Panc1 (cell line): ENCODE measurements around the gene PCDHA10. TPM values are rescaled to one million over a fixed set of nuclear protein-coding genes. Genes with fewer than 3 reads are reported as not detected.
"Not testable (repeated sequence)": the region's sequence is repeated elsewhere in the genome, so short reads cannot be mapped to it uniquely, and the experiment has no call there.

ENCODE experiments used
- ATAC-seq: fragments of 200-7000 bp; cut with Tn5 transposase; 2 replicates; pipeline ENCODE4 v1.9.1; 2020; ENCODE audit warnings: mild to moderate bottlenecking, moderate library complexity
- Bru-seq: library from RNA; stranded (reverse); fragments of 400-500 nt; gene quantifications from one replicate; lab custom pipeline; 2021; lab: Mats Ljungman, UMichigan
- BruChase-seq, 2 experiments: library from RNA; stranded (reverse); fragments of 400-500 nt; gene quantifications; one replicate each; lab custom pipeline; 2021; lab: Mats Ljungman, UMichigan
- BruUV-seq: library from RNA; stranded (reverse); fragments of 400-500 nt; replicated peaks from 2 replicates; lab custom pipeline; 2021; lab: Mats Ljungman, UMichigan
- CTCF ChIA-PET: fragments of 300-600 bp; sonication (Branson Sonifier 250); formaldehyde crosslinking; loops from one replicate; lab custom pipeline; 2022; ENCODE audit warnings: antibody characterized with exemption; lab: Charles Lee
- POLR2A ChIA-PET: fragments of 300-600 bp; sonication (Branson Sonifier 250); formaldehyde crosslinking; loops from one replicate; lab custom pipeline; 2022; ENCODE audit warnings: antibody characterized with exemption; lab: Charles Lee
- DNase-seq: peaks from one replicate; pipeline ENCODE4 v3.0.0-alpha.2; 2010; ENCODE audit warnings: low read depth, low spot score
- H3K27ac ChIP-seq: 2 replicates; pipeline ENCODE4 v1.5.1; 2011; ENCODE audit warnings: mild to moderate bottlenecking, low read length, inconsistent platforms
- H3K27me3 ChIP-seq: fragments of 200-500 bp; sonication (Bioruptor generic); 2 replicates; pipeline ENCODE4 v1.6.0; 2014; ENCODE audit warnings: low read length, inconsistent platforms; ENCODE audit not compliant: control insufficient read depth, insufficient read depth
- H3K36me3 ChIP-seq: fragments of 200-500 bp; sonication (Bioruptor generic); 2 replicates; pipeline ENCODE4 v1.5.1; 2014; ENCODE audit warnings: inconsistent platforms, mild to moderate bottlenecking, low read length, moderate library complexity; ENCODE audit not compliant: control insufficient read depth, insufficient read depth
- H3K4me1 ChIP-seq: 2 replicates; pipeline ENCODE4 v1.5.1; 2011; ENCODE audit warnings: inconsistent platforms, mild to moderate bottlenecking, low read length, moderate library complexity; ENCODE audit not compliant: control insufficient read depth, insufficient read depth
- H3K4me3 ChIP-seq, 2 experiments: 2 replicates each; pipeline ENCODE4 v1.5.1; 2011 to 2012; ENCODE audit warnings: low read depth in 2 of 2, low read length in 2 of 2, mild to moderate bottlenecking in 2 of 2, inconsistent platforms in 1 of 2, moderate library complexity in 1 of 2
- H3K9me3 ChIP-seq: fragments of 200-500 bp; sonication (Bioruptor generic); 2 replicates; pipeline ENCODE4 v1.5.1; 2014; ENCODE audit warnings: low read depth, mild to moderate bottlenecking, inconsistent platforms, low read length, moderate library complexity; ENCODE audit not compliant: control insufficient read depth, insufficient read depth
- CTCF ChIP-seq: fragments of 450-650 bp; IDR thresholded peaks from 2 replicates; pipeline ENCODE4 v1.5.1; 2017; ENCODE audit warnings: mild to moderate bottlenecking
- SIN3A ChIP-seq: IDR thresholded peaks from 2 replicates; pipeline ENCODE4 v1.6.1; 2012; ENCODE audit warnings: low read depth, mild to moderate bottlenecking, low read length, moderate library complexity, borderline replicate concordance; ENCODE audit not compliant: insufficient read depth
- TCF7L2 ChIP-seq: IDR thresholded peaks from 2 replicates; pipeline ENCODE4 v1.6.1; 2011; ENCODE audit warnings: mild to moderate bottlenecking, low read depth, low read length, inconsistent platforms
- in situ Hi-C: cut with HindIII; loops from 2 replicates; pipeline ENCODE4 v1.10.0; 2016; ENCODE audit warnings: low sequenced_read_pairs, low pct_unique_long_range_greater_than_20kb
- intact Hi-C: fragments of 100-400 bp; cut with micrococcal nuclease; formaldehyde crosslinking; loops from one replicate; pipeline ENCODE4 v1.10.0; 2022; ENCODE audit not compliant: unreplicated experiment
- long read RNA-seq: library from polyadenylated mRNA; unstranded; transcript quantifications from one replicate; pipeline ENCODE4 v2.0.0, GENCODE V29; 2021; ENCODE audit not compliant: unreplicated experiment
- polyA plus RNA-seq: library from polyadenylated mRNA; unstranded; fragments of >200 nt; gene quantifications from one replicate; pipeline ENCODE4 v1.2.1, GENCODE V29; 2012; ENCODE audit warnings: missing spikeins; ENCODE audit not compliant: insufficient read length
- total RNA-seq: library from RNA; stranded (reverse); gene quantifications from one replicate; pipeline ENCODE4 v1.2.1, GENCODE V29; 2021; ENCODE audit not compliant: unreplicated experiment

PCDHA10 gene
- total RNA-seq (0.33 TPM), Bru-seq, nascent RNA (percentile 36 among the genes with signal in this experiment), BruChase-seq, experiment 1, labeled RNA remaining after a 2-hour chase (percentile 39 among the genes with signal in this experiment), BruChase-seq, experiment 2, labeled RNA remaining after a 6-hour chase (percentile 36 among the genes with signal in this experiment)
- polyA plus RNA-seq = 0.81 TPM
- long read RNA-seq, partial matches to known transcripts = 0 of 1 reads
- long read RNA-seq, other reads (novel, unspliced or antisense) = 1 of 1 reads

- ChIA-PET POLR2A (no interaction called here), CTCF (interaction anchor here (1.7 kb wide), 1 partner anchor 184 kb away, joined by 4 read pairs; no protein-coding TSS in a partner anchor)
- Histone ChIP-seq H3K9me3 (no peaks in the 10 kb centered on the region), H3K4me1 (no peaks in the 10 kb centered on the region), H3K36me3 (no peaks in the 10 kb centered on the region), H3K27ac (no peak within 1 kb of the TSS), H3K4me3 (no peak within 1 kb of the TSS), H3K27me3 (no peaks in the 10 kb centered on the region)
- ATAC-seq (no peak), DNase-seq (no peak)
- in situ Hi-C loops = no loop called here
- TF ChIP-seq CTCF (peak; percentile 22; the same call in 1 of the 2 replicates), SIN3A (no peak)
- intact Hi-C loops = no loop called here
- no TSS peak for BruUV-seq
Measured at GRCh38 chr5:140855772-140856674, at the start of gene PCDHA10. PCDHA10 (plus strand) TSS chr5:140855897; CDS start chr5:140856049, 152 bp downstream.

- Histone ChIP-seq H3K27ac (no peak within 1 kb of the TSS), H3K4me3 (peak within 1 kb of the TSS; percentile 54 to 61), H3K9me3 (peaks cover 3% of the 10 kb centered on the region; the same call in 1 of the 2 replicates), H3K36me3 (no peaks in the 10 kb centered on the region), H3K27me3 (no peaks in the 10 kb centered on the region), H3K4me1 (no peaks in the 10 kb centered on the region)
- TF ChIP-seq SIN3A (no peak), CTCF (peak; percentile 79), TCF7L2 (no peak)
- in situ Hi-C loops = no loop called here
- CTCF ChIA-PET = interaction anchor here (0.6 kb wide), 1 partner anchor 9 kb away, joined by 3 read pairs; no protein-coding TSS in a partner anchor
- ATAC-seq (peak; percentile 95), DNase-seq (no peak)
- intact Hi-C loops = loop anchor here (2.0 kb wide), 1 partner anchor 234 kb away; no protein-coding TSS in a partner anchor
- no TSS peak for BruUV-seq
- POLR2A ChIA-PET = no interaction called here
Measured at GRCh38 chr5:140806834-140807775, 48.6 kb upstream of the PCDHA10 start, which contains the start of gene PCDHA4. PCDHA4 (plus strand) TSS chr5:140807068.

GRCh38 chr5:140808241-140808888, 47.3 kb upstream of the PCDHA10 start:
- BruUV-seq, H3K4me3 ChIP-seq, in situ Hi-C loops, H3K4me1 ChIP-seq, CTCF ChIA-PET, H3K27ac ChIP-seq, H3K27me3 ChIP-seq, intact Hi-C loops, H3K9me3 ChIP-seq, POLR2A ChIA-PET, DNase-seq, H3K36me3 ChIP-seq, ATAC-seq: not testable (repeated sequence)
